HepG2 (cell line): ENCODE data around the gene ZNF608. TPM values are rescaled to one million over a fixed set of nuclear protein-coding genes. Genes with fewer than 3 reads are reported as not detected.

ENCODE experiments used
- ATAC-seq: fragments of 200-7000 bp; cut with Tn5 transposase; 3 replicates; pipeline ENCODE4 v1.9.1; 2020; ENCODE audit warnings: mild to moderate bottlenecking, moderate library complexity
- BruUV-seq: library from RNA; stranded (reverse); fragments of 400-500 nt; replicated peaks from 2 replicates; lab custom pipeline; 2021; lab: Mats Ljungman, UMichigan
- CTCF ChIA-PET: fragments of 300-600 bp; formaldehyde crosslinking; extraction: SDS; loops from one replicate; lab custom pipeline; 2021; ENCODE audit warnings: low total read pairs, inconsistent platforms, low intra/inter-chr PET ratio; lab: Yijun Ruan, JAX
- POLR2A ChIA-PET: fragments of 350-600 bp; sonication (Branson Sonifier 250); formaldehyde crosslinking; loops from one replicate; lab custom pipeline; 2020; ENCODE audit warnings: antibody characterized with exemption, inconsistent platforms; lab: Yijun Ruan, JAX
- DNase-seq: peaks from one replicate; pipeline ENCODE4 v3.0.0-alpha.2; 2015; ENCODE audit warnings: low spot score
- FAIRE-seq: peaks from 3 replicates; lab custom pipeline; 2011; peaks lifted over from hg19 to GRCh38; lab: Jason Lieb, UNC
- H2AFZ ChIP-seq: one replicate; pipeline ENCODE4 v1.6.1; 2011; ENCODE audit warnings: low read length, inconsistent platforms
- H3K27ac ChIP-seq: fragments of 300-600 bp; 3 replicates; pipeline ENCODE4 v1.8.0; 2011; ENCODE audit warnings: mixed run types, mild to moderate bottlenecking, mixed read lengths, low read length, inconsistent platforms; ENCODE audit not compliant: insufficient read depth; ENCODE audit errors: extremely low read length
- H3K27me3 ChIP-seq, 2 experiments: fragments of 200-600 bp in 1 of 2; 2 replicates in 1 of 2; 3 replicates in 1 of 2; pipeline versions ENCODE4 v1.6.0 to v1.8.0; 2011; ENCODE audit warnings: low read length in 2 of 2, mild to moderate bottlenecking in 2 of 2, moderate library complexity in 2 of 2, inconsistent platforms in 1 of 2; ENCODE audit not compliant: insufficient read depth in 2 of 2, control insufficient read depth in 1 of 2
- H3K36me3 ChIP-seq, 2 experiments: fragments of 200-600 bp in 1 of 2; replicated peaks in 1 of 2; 2 replicates in 1 of 2; 3 replicates in 1 of 2; pipeline versions ENCODE4 v1.5.1 to v1.8.0; 2011; ENCODE audit warnings: low read length in 2 of 2, inconsistent platforms in 1 of 2; ENCODE audit not compliant: insufficient read depth in 2 of 2, control insufficient read depth in 1 of 2
- H3K4me1 ChIP-seq: 2 replicates; pipeline ENCODE4 v1.5.1; 2012; ENCODE audit warnings: low read length, inconsistent platforms; ENCODE audit not compliant: insufficient read depth
- H3K4me2 ChIP-seq: 2 replicates; pipeline ENCODE4 v1.6.0; 2011; ENCODE audit warnings: low read depth, low read length, inconsistent platforms
- H3K4me3 ChIP-seq, 3 experiments: fragments of 200-600 bp in 1 of 3; sonication (generic), shearing (Covaris generic) in 1 of 3; replicated peaks in 1 of 3; 2 replicates each; pipeline ENCODE4 v1.5.1; 2011 to 2016; ENCODE audit warnings: low read length in 3 of 3, inconsistent platforms in 2 of 3, low read depth in 2 of 3, mild to moderate bottlenecking in 2 of 3, control low read depth in 1 of 3, mixed read lengths in 1 of 3; ENCODE audit not compliant: insufficient read depth in 1 of 3
- H3K79me2 ChIP-seq: one replicate; pipeline ENCODE4 v1.6.1; 2011; ENCODE audit warnings: low read length, inconsistent platforms; ENCODE audit not compliant: insufficient read depth
- H3K9ac ChIP-seq: 2 replicates; pipeline ENCODE4 v1.6.0; 2011; ENCODE audit warnings: mild to moderate bottlenecking, low read depth, low read length, inconsistent platforms; ENCODE audit not compliant: insufficient read depth
- H3K9me3 ChIP-seq: 2 replicates; pipeline ENCODE4 v1.5.1; 2012; ENCODE audit warnings: mild to moderate bottlenecking, low read length
- H4K20me1 ChIP-seq: 2 replicates; pipeline ENCODE4 v1.6.0; 2011; ENCODE audit warnings: inconsistent platforms, mild to moderate bottlenecking, low read length, moderate library complexity; ENCODE audit not compliant: insufficient read depth
- CBX2 ChIP-seq, 2 experiments: fragments of 200-600 bp in 1 of 2; sonication (generic); formaldehyde crosslinking in 1 of 2; IDR thresholded peaks; 2 replicates each; pipeline versions ENCODE4 v1.7.0 to v1.8.1; 2018 to 2022; ENCODE audit warnings: low read depth in 2 of 2, low read length in 1 of 2, mild to moderate bottlenecking in 1 of 2, missing genetic modification reagents in 1 of 2
- KLF13 ChIP-seq: sonication (generic); formaldehyde crosslinking; IDR thresholded peaks from 2 replicates; pipeline ENCODE4 v1.4.0; 2020; ENCODE audit warnings: mild to moderate bottlenecking, missing genetic modification reagents
- KLF15 ChIP-seq: sonication (generic); formaldehyde crosslinking; IDR thresholded peaks from 2 replicates; pipeline ENCODE4 v1.8.1; 2023; ENCODE audit warnings: borderline replicate concordance, mild to moderate bottlenecking, inconsistent platforms, missing genetic modification reagents, mixed read lengths
- TBX2 ChIP-seq: sonication (generic); formaldehyde crosslinking; IDR thresholded peaks from 2 replicates; pipeline ENCODE4 v1.5.0; 2020; ENCODE audit warnings: missing genetic modification reagents, mild to moderate bottlenecking, borderline replicate concordance
- TBX3 ChIP-seq: fragments of 450-650 bp; IDR thresholded peaks from 2 replicates; pipeline ENCODE4 v1.6.1; 2017; ENCODE audit warnings: antibody characterized with exemption, mild to moderate bottlenecking, inconsistent platforms, borderline replicate concordance
- ZKSCAN5 ChIP-seq: sonication (generic); formaldehyde crosslinking; IDR thresholded peaks from 2 replicates; pipeline ENCODE4 v1.5.1; 2020; ENCODE audit warnings: mild to moderate bottlenecking, missing genetic modification reagents
- ZNF205 ChIP-seq: IDR thresholded peaks from 2 replicates; pipeline ENCODE4 v1.6.1; 2018; ENCODE audit warnings: missing biosample characterization, missing genetic modification reagents
- ZNF256 ChIP-seq: sonication (generic); formaldehyde crosslinking; conservative IDR thresholded peaks from 2 replicates; pipeline ENCODE4 v1.4.0; 2020; ENCODE audit warnings: missing genetic modification reagents
- ZNF460 ChIP-seq: sonication (generic); formaldehyde crosslinking; IDR thresholded peaks from 2 replicates; pipeline ENCODE4 v1.5.1; 2020; ENCODE audit warnings: missing genetic modification reagents, mild to moderate bottlenecking, borderline replicate concordance
- ZNF709 ChIP-seq: sonication (generic); formaldehyde crosslinking; IDR thresholded peaks from 2 replicates; pipeline ENCODE4 v1.5.0; 2020; ENCODE audit warnings: mild to moderate bottlenecking, missing genetic modification reagents
- WGBS: methylation state at CpG from one replicate; pipeline ENCODE4 v1.1.6; 2017; ENCODE audit warnings: low lambda C conversion rate; 5-methylcytosine and 5-hydroxymethylcytosine counted together
- in situ Hi-C: cut with HindIII; loops from 2 replicates; pipeline ENCODE4 v1.10.0; 2017; ENCODE audit warnings: low pct_unique_long_range_greater_than_20kb; ENCODE audit not compliant: extremely low pct_ligation_motif_present
- intact Hi-C: fragments of 100-400 bp; cut with micrococcal nuclease; formaldehyde crosslinking; loops from one replicate; pipeline ENCODE4 v1.10.0; 2022; ENCODE audit not compliant: unreplicated experiment
- polyA plus RNA-seq, 8 experiments: library from polyadenylated mRNA; depleted of rRNA in 3 of 8; stranded (reverse) in 7 of 8; unstranded in 1 of 8; fragments of >200 nt; fragmentation: Illumina TruSeq in 4 of 8; extraction: Trizol in 4 of 8; gene quantifications; 2 replicates each; pipeline versions ENCODE4 v1.2.1 to v1.2.3, GENCODE V29; 2011 to 2016; ENCODE audit warnings: low read depth in 4 of 8, missing spikeins in 1 of 8, mixed read lengths in 1 of 8; ENCODE audit not compliant: insufficient read depth in 1 of 8
- total RNA-seq, 5 experiments: library from RNA; depleted of rRNA; stranded (reverse); fragments of >200 nt; fragmentation: Illumina TruSeq; extraction: Trizol; gene quantifications; 2 replicates each; pipeline ENCODE4 v1.2.3, GENCODE V29; 2016; ENCODE audit warnings: low read depth in 1 of 5
- TF ChIP-seq, protein P1 (sequence below): sonication (generic); formaldehyde crosslinking; IDR thresholded peaks from 2 replicates; pipeline ENCODE4 v1.8.0; 2022; ENCODE audit warnings: mild to moderate bottlenecking, missing genetic modification reagents; ENCODE audit not compliant: insufficient replicate concordance

ZNF608 gene
- total and polyA plus RNA-seq, 2 of the 13 experiments (the other 11 are each of a cell fraction or from before 2014, with no cell fraction given): 0.66 to 0.91 TPM

DNA sequence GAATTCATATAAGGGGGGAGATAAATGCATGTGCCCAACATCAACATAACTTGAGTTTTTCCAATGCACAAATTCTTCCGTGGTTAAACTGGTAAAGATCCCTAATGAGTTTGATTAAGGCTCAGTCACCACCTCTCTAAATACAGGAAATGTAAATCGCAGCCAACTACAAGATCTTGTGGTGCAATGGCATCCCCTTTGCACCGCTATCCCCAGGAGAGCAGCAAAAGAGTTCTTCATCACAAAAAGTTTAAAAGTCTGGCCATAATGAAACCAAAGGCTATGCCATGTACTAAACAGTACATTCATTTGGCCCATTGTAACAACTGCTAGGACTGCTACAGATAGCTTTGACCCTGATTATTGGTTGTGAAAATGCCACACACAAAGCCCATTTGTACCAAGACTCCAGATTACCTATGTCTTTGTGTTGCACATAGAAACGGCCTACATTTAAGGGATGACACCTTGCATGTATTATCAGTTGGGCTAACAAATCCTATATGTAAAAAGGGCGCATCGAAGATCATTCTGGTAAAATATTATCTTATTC lies 44.5 kb downstream of the ZNF608 start:
- ATAC-seq: no peak
- Histone ChIP-seq H3K4me3 (no peak overlapping the region), H4K20me1 (no peaks in the 10 kb centered on the region), H3K79me2 (no peaks in the 10 kb centered on the region), H2AFZ (no peak overlapping the region), H3K4me1 (peaks cover 14% of the 10 kb centered on the region), H3K27me3 (no peaks in the 10 kb centered on the region; a peak in 1 of 5 replicates), H3K9ac (no peak overlapping the region), H3K9me3 (no peaks in the 10 kb centered on the region), H3K27ac (no peak overlapping the region), H3K36me3 (no peaks in the 10 kb centered on the region), H3K4me2 (no peak overlapping the region)
- ChIA-PET POLR2A (no interaction called here), CTCF (no interaction called here)
- no TSS peak for BruUV-seq
- intact Hi-C loops (no loop called here), in situ Hi-C loops (no loop called here)
- 63% methylated on average over 6 of the region's 6 CpGs for WGBS
- no peak for FAIRE-seq
- TF ChIP-seq ZNF460 (CRISPR knock-in tag) (no peak), CBX2 (IDR thresholded peaks at IDR 0.05; ENCODE audit: low read depth, low read length) (no peak), CBX2 (CRISPR knock-in tag; IDR thresholded peaks at IDR 0.05; ENCODE audit: low read depth) (no peak), ZNF256 (CRISPR knock-in tag) (no peak), ZNF709 (no peak), TBX2 (CRISPR knock-in tag) (no peak), KLF13 (CRISPR knock-in tag) (no peak), ZNF205 (CRISPR knock-in tag) (no peak), TBX3 (no peak), ZKSCAN5 (CRISPR knock-in tag) (no peak), KLF15 (CRISPR knock-in tag) (no peak)
- TF ChIP-seq, protein P1, sequence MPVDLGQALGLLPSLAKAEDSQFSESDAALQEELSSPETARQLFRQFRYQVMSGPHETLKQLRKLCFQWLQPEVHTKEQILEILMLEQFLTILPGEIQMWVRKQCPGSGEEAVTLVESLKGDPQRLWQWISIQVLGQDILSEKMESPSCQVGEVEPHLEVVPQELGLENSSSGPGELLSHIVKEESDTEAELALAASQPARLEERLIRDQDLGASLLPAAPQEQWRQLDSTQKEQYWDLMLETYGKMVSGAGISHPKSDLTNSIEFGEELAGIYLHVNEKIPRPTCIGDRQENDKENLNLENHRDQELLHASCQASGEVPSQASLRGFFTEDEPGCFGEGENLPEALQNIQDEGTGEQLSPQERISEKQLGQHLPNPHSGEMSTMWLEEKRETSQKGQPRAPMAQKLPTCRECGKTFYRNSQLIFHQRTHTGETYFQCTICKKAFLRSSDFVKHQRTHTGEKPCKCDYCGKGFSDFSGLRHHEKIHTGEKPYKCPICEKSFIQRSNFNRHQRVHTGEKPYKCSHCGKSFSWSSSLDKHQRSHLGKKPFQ (CRISPR knock-in tag): no peak
- no peak for DNase-seq
